Measurements from ENCODE around the gene NPHP1.

- no peak for TF ChIP-seq EZH2 (IDR thresholded peaks at IDR 0.05)
- no peak for TF ChIP-seq POLR2AphosphoS5 (IDR thresholded peaks at IDR 0.05; ENCODE audit: borderline replicate concordance, low read depth, low read length)
Observed at GRCh38 chr2:110146945-110147332, 57.9 kb downstream of the NPHP1 start.

Data from SK-N-MC (cell line).